Heart left ventricle (tissue), 16 donors: ENCODE measurements around the gene ZNF25. TPM values are rescaled to one million over a fixed set of nuclear protein-coding genes. Genes with fewer than 3 reads are reported as not detected.
"Not testable (repeated sequence)": the region's sequence is repeated elsewhere in the genome, so short reads cannot be mapped to it uniquely, and the experiment has no call there.

Source experiments
- ATAC-seq, 4 donors: fragments of 200-7000 bp; cut with Tn5 transposase; one replicate each; pipeline ENCODE4 v1.9.1; 2020 to 2022; ENCODE audit warnings: moderate library complexity in 4 of 4, mild to moderate bottlenecking in 3 of 4, moderate number of reproducible peaks in 1 of 4
- DNase-seq, 5 donors: peaks; one replicate each; pipeline ENCODE4 v3.0.0-alpha.2; 2020
- H3K27ac ChIP-seq, 12 donors: fragments of 200-600 bp; sonication (generic) in 4 of 12; one replicate each; pipeline versions ENCODE4 v1.5.0 to v1.8.0; 2016 to 2022; ENCODE audit warnings: mild to moderate bottlenecking in 2 of 12
- H3K27me3 ChIP-seq, 9 donors: fragments of 200-600 bp; sonication (generic) in 2 of 9; one replicate each; pipeline versions ENCODE4 v1.5.1 to v1.8.0; 2016 to 2022; ENCODE audit warnings: mild to moderate bottlenecking in 3 of 9
- H3K36me3 ChIP-seq, 9 donors: fragments of 200-600 bp; sonication (generic) in 2 of 9; one replicate each; pipeline versions ENCODE4 v1.5.0 to v1.8.0; 2018 to 2022; ENCODE audit warnings: mild to moderate bottlenecking in 2 of 9
- H3K4me1 ChIP-seq, 12 donors: fragments of 200-600 bp; sonication (generic) in 4 of 12; one replicate each; pipeline versions ENCODE4 v1.5.0 to v1.8.0; 2016 to 2022; ENCODE audit warnings: mild to moderate bottlenecking in 3 of 12
- H3K4me3 ChIP-seq, 12 donors: fragments of 200-600 bp; sonication (generic) in 4 of 12; one replicate each; pipeline versions ENCODE4 v1.5.0 to v1.8.0; 2017 to 2022; ENCODE audit warnings: mild to moderate bottlenecking in 9 of 12, moderate library complexity in 4 of 12
- H3K9me3 ChIP-seq, 12 donors: fragments of 200-600 bp; sonication (generic) in 4 of 12; one replicate each; pipeline versions ENCODE4 v1.5.0 to v1.8.0; 2016 to 2022; ENCODE audit warnings: mild to moderate bottlenecking in 1 of 12
- CTCF ChIP-seq, 12 donors: fragments of 200-600 bp; sonication (generic) in 4 of 12; IDR thresholded peaks; one replicate each; pipeline versions ENCODE4 v1.5.0 to v1.8.0; 2018 to 2022; ENCODE audit warnings: antibody characterized with exemption in 12 of 12, mild to moderate bottlenecking in 5 of 12
- POLR2A ChIP-seq, 2 donors: fragments of 450-650 bp; IDR thresholded peaks; one replicate each; pipeline ENCODE4 v1.6.1; 2017; ENCODE audit warnings: antibody characterized with exemption in 2 of 2, mild to moderate bottlenecking in 2 of 2, moderate library complexity in 2 of 2
- WGBS, 4 donors: extraction: QIAGEN DNeasy Blood & Tissue Kit in 2 of 4; methylation state at CpG; one replicate each; pipeline versions ENCODE4 v1.1.5 to v1.1.7; 2013 to 2018; 5-methylcytosine and 5-hydroxymethylcytosine counted together
- intact Hi-C, 10 donors: fragments of 100-400 bp; cut with DNase I; formaldehyde crosslinking; loops; one replicate each; pipeline versions ENCODE4 v1.11.1 to v1.14.2; 2022
- polyA plus RNA-seq, 2 donors: library from polyadenylated mRNA; stranded (reverse); fragments of 200-250 nt; gene quantifications; one replicate each; pipeline ENCODE4 v1.2.3, GENCODE V29; 2013
- total RNA-seq, 9 donors: library from RNA; depleted of rRNA in 2 of 9; stranded (reverse); fragments of >200 nt in 2 of 9; fragmentation: NEBNext Ultra II Directional in 3 of 9; extraction: Animal tissue kit (Norgen Biotek cat#: 25700) in 3 of 9; gene quantifications; one replicate each; pipeline versions ENCODE4 v1.1.0 to v1.2.4, GENCODE V29; 2016 to 2023
- donor health status: ischemic (EF 13 %, LVEDD 7.1; RV severe dilation, severe dysfunction).
- donor health status: healthy with polysubstance abuse.
- donor health status: DM: no; HTN: yes; CAD: no.
- donor health status: DM: no; HTN: no; CAD: no.
- donor health status: ischemic (EF 25% LVEDD 6.9; RV normal size, moderate dysfunction).
- donor health status: ischemic (EF 25% LVEDD 5.7; RV mildly dilated, moderate dysfunction).
- donor health status: healthy.
- donor health status: DM: yes; HTN: yes; CAD: no.
- donor health status: ischemic (EF 35%, LVEDD 5.7; RV mildly dilated, moderate dysfunction).
- donor health status: nonischemic (EF 11% LVEDD 7.7; RV severe dilation, severe dysfunction).
- donor health status: DM: yes; HTN: yes; CAD: no.
- donor health status: PGD.
- donor health status: ischemic (EF 29% LVEDD 5.4; RV normal size, mild dysfunction).
- donor health status: nonischemic (EF 23%, LVEDD 6.1; RV moderate dilation, normal function).

The ZNF25 gene
- total and polyA plus RNA-seq, 11 donors = 3.8 to 20.2 (median 15.5) TPM

DNA sequence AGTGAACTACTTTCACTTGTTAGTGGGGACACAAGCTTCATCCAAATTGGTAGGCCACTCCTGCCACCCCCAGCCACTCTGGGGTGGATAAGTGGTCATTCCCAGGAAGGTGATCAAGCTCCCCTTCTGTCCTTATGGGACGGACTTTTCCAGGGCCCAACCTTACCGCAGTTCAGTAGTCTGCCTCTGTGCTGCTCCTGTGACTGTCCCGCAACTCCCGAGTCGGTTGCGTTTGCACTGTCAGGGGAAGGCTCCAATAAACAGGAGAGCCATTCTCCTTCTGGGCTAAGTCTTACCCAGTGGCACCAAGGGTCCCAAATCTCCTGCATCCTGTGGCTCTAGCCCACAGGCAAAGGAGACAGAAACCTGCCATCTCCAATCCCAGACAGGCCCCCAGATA lies 26.6 kb upstream of the ZNF25 start:
- Histone ChIP-seq H3K27me3 (no peaks in the 10 kb centered on the region), H3K36me3 (no peaks in the 10 kb centered on the region), H3K4me1 (no peaks in the 10 kb centered on the region), H3K27ac (no peak overlapping the region), H3K4me3 (no peak overlapping the region), H3K9me3 (no peaks in the 10 kb centered on the region)
- intact Hi-C loops = no loop called here
- TF ChIP-seq CTCF (IDR thresholded peaks at IDR 0.05) (no peak), POLR2A (IDR thresholded peaks at IDR 0.05) (no peak)
- 92 to 94% (median 92%) methylated on average over 6 of the region's 6 CpGs for WGBS, 4 donors
- DNase-seq (no peak), ATAC-seq (no peak)

- H3K4me3 ChIP-seq, H3K27me3 ChIP-seq, H3K9me3 ChIP-seq, intact Hi-C loops, ATAC-seq, H3K4me1 ChIP-seq, DNase-seq, H3K36me3 ChIP-seq, H3K27ac ChIP-seq: not testable (repeated sequence)
- WGBS, 4 donors = 86 to 100% (median 90%) methylated on average over 1 of the region's 1 CpG
These were observed 24.0 kb upstream of the ZNF25 start for GRCh38 chr10:38000474-38000873.

- H3K27ac ChIP-seq, H3K9me3 ChIP-seq, intact Hi-C loops, DNase-seq, H3K36me3 ChIP-seq, H3K4me1 ChIP-seq, ATAC-seq, H3K27me3 ChIP-seq, H3K4me3 ChIP-seq: not testable (repeated sequence)
- 60 to 74% (median 65%) methylated on average over 2 to 3 of the region's 3 CpGs for WGBS, 4 donors
These were observed 22.5 kb upstream of the ZNF25 start for GRCh38 chr10:37998920-37999319.

DNA sequence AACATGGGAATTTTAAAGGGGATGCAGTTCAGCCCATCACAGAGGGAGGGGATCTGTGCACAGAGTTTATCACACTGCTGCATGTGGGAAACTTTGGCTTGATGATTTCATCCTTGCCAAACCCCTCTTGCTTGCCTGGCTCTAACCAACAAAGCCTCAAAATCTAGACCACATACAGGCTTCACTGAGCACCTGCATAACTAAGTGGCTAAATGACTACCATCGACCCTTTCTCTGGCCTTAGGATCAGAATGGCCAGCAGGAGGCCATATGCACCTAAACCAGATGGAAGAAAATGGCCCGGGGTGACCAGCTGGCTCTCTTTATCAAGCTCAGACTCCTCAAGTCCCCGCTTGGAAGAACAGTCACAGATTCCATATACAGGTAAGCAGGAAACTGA lies 15.6 kb upstream of the ZNF25 start:
- WGBS, 4 donors = 66 to 81% (median 70%) methylated on average over 3 of the region's 3 CpGs
- no peaks in the 10 kb centered on the region for H3K27me3 ChIP-seq
- H3K9me3 ChIP-seq = no peaks in the 10 kb centered on the region
- TF ChIP-seq CTCF (IDR thresholded peaks at IDR 0.05) (no peak), POLR2A (IDR thresholded peaks at IDR 0.05) (no peak)
- no peak overlapping the region for H3K27ac ChIP-seq
- no peaks in the 10 kb centered on the region for H3K36me3 ChIP-seq
- H3K4me1 ChIP-seq = no peaks in the 10 kb centered on the region
- no peak overlapping the region for H3K4me3 ChIP-seq
- intact Hi-C loops = no loop called here
- no peak for DNase-seq
- ATAC-seq = no peak

DNA sequence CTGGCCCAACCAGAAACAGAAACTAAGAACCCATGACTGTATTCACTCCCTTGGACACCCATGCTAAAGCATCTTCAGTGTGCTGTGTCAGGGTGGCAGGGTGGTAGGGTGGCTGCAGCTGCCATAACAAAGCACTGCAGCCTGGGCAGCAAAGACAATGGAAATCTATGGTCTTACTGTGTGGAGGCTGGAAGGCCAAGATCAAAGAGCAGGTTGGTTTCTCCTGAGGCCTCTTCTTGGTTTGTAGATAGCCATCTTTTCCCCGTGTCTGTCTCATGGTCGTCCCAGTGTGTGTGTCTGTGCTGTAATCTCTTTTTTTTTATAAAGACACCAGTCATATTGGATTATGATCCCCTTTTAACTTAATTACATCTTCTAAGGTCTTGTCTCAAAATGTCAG lies 15.2 kb upstream of the ZNF25 start:
- ATAC-seq = no peak
- H3K36me3 ChIP-seq = no peaks in the 10 kb centered on the region
- WGBS, 4 donors = 77 to 87% (median 79%) methylated on average over 2 of the region's 2 CpGs
- TF ChIP-seq POLR2A (IDR thresholded peaks at IDR 0.05) (no peak), CTCF (IDR thresholded peaks at IDR 0.05) (no peak)
- H3K27ac ChIP-seq = no peak overlapping the region
- no peak overlapping the region for H3K4me3 ChIP-seq
- intact Hi-C loops = no loop called here
- DNase-seq = no peak
- no peaks in the 10 kb centered on the region for H3K9me3 ChIP-seq
- H3K27me3 ChIP-seq = no peaks in the 10 kb centered on the region
- H3K4me1 ChIP-seq = no peaks in the 10 kb centered on the region
